Activated naive CD4-positive, alpha-beta T cell treated with anti-CD3 and anti-CD28 coated beads, Interleukin-2, amount 50 U/mL, for 72 hours (primary cell): ENCODE measurements around the gene F10. TPM values are rescaled to one million over a fixed set of nuclear protein-coding genes. Genes with fewer than 3 reads are reported as not detected.

ENCODE experiments used
- ATAC-seq, 2 donors: fragments of 150-1000 bp; cut with Tn5 transposase; 2 replicates each; pipeline ENCODE4 v1.10.0; 2021; ENCODE audit warnings: mild to moderate bottlenecking in 2 of 2, moderate library complexity in 2 of 2
- DNase-seq, 2 donors: peaks; one replicate each; pipeline ENCODE4 v3.0.0; 2021 to 2022; ENCODE audit warnings: low spot score in 2 of 2
- H3K27ac Mint-ChIP-seq, 2 donors: one replicate each; pipeline ENCODE4 v1.8.0; 2022; ENCODE audit warnings: mild to moderate bottlenecking in 2 of 2, mixed read lengths in 2 of 2
- H3K36me3 Mint-ChIP-seq, 2 donors: one replicate each; pipeline ENCODE4 v1.8.0; 2022; ENCODE audit warnings: mixed read lengths in 2 of 2
- H3K9me3 Mint-ChIP-seq, 2 donors: one replicate each; pipeline ENCODE4 v1.8.0; 2022; ENCODE audit warnings: mixed read lengths in 2 of 2
- total RNA-seq, 2 donors: library from RNA; stranded (reverse); gene quantifications; one replicate each; pipeline ENCODE4 v1.2.3, GENCODE V29; 2022

F10 gene
- total RNA-seq, 2 donors from 2014 or later = not detected

DNA sequence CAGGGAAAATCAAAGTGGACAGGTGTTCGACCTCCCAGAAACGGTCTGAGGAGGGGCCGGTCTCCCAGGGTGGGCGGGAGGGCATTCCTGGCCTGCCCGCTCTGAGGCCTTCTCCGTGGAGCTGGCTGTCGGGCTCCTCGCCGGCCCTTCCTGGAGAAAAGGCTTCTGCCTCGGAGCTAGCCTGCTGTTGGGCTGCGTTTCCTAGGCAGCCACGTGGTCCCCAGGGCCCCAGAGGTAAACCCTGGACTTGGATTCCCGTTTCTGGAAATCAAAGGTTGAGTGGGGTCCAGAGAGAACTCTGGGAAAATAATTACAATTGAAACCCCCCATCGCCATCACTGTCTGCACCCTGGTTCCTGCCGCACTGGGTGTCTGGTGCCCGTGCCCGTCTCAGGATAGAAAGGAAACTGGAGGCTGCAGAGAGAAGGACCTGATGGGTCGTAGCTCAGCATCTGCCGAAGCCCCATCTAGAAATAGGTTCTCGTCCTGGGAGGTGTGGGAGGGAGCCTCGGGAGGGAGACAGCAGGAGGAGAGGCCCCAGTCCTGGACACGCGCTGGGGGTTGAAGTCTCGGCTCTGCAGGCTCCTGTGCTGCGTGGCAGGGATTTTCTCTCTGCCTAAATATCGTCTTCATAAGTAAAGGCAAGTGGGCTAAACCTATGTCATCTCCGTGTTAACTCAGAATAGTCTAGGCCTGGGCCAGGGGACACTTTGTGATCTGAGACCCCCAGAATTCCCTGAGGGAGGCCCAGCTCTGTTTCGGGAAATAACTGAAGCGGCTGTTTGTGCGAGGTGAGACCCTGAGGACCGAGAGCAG lies 28.2 kb downstream of the F10 start:
- H3K36me3 Mint-ChIP-seq = peaks cover 12 to 17% of the 10 kb centered on the region in 2 donors
- ATAC-seq (no peak), DNase-seq (no peak)
- no peak overlapping the region for H3K27ac Mint-ChIP-seq
- H3K9me3 Mint-ChIP-seq = peaks cover 5 to 11% of the 10 kb centered on the region in 2 donors

DNA sequence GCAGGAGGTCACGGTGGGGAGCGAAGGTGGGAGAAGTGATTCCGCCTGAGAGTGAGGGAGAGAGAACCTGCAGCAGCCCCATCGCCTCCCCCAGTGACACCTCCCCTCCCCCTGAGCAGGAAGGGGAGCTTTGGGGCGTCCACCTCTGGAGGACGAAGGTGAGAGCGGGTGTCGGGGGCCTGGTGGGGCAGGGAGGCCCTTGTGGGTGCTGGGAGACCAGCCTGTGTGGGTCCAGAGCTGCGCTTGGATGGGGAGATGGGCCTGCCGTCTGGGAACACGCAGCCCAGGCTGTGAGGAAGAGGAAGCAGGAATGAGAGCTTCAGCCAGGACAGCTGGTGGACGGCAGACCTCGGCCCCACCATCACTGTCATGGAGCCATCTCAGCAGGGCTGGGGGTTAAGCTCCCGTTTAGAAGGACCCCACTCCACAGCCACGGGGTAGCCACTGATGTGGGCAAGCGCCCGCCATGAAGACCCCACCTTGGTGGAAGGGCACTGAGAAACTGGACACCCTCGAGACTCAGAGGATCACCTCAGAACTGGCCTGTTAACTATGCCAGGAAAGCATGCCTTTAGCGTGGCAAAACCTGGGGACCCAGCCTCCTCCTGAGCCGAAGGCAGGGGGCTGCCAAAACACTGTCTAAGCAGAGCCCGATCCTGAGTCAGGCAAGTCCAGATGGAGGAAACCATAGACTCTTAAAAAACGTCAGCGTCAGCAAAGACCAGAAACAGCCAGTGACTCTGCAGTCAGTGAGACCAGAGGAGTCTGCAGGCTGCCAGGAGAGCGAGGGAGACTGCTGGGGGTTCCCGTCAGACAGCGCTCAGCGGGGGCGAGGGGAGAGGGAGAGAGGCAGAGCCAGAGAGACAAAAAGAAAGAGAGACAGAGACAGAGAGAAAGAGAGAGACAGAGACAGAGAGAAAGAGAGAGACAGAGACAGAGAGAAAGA lies 29.4 kb downstream of the F10 start:
- DNase-seq (no peak), ATAC-seq (peak; percentile 37 to 49)
- peaks cover 14 to 18% of the 10 kb centered on the region in 2 donors for H3K36me3 Mint-ChIP-seq
- H3K9me3 Mint-ChIP-seq = peaks cover 6 to 13% of the 10 kb centered on the region in 2 donors
- H3K27ac Mint-ChIP-seq = peak overlapping the region; percentile 8 to 86

DNA sequence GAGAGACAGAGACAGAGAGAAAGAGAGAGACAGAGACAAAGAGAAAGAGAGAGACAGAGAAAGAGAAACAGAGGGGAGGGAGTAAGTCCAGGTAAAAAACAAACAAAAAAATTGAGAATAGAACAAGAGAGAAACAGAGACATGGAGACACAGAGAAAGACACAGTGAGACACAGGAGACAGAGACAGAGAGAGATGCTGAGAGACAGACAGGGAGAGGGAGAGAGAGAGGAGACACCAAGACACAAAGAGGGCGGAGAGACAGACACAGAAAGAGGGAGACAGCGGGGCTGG lies 30.0 kb downstream of the F10 start:
- ATAC-seq = no peak
- H3K9me3 Mint-ChIP-seq = peaks cover 6 to 13% of the 10 kb centered on the region in 2 donors
- peak overlapping the region in 1 of 2 donors; percentile 86 for H3K27ac Mint-ChIP-seq

DNA sequence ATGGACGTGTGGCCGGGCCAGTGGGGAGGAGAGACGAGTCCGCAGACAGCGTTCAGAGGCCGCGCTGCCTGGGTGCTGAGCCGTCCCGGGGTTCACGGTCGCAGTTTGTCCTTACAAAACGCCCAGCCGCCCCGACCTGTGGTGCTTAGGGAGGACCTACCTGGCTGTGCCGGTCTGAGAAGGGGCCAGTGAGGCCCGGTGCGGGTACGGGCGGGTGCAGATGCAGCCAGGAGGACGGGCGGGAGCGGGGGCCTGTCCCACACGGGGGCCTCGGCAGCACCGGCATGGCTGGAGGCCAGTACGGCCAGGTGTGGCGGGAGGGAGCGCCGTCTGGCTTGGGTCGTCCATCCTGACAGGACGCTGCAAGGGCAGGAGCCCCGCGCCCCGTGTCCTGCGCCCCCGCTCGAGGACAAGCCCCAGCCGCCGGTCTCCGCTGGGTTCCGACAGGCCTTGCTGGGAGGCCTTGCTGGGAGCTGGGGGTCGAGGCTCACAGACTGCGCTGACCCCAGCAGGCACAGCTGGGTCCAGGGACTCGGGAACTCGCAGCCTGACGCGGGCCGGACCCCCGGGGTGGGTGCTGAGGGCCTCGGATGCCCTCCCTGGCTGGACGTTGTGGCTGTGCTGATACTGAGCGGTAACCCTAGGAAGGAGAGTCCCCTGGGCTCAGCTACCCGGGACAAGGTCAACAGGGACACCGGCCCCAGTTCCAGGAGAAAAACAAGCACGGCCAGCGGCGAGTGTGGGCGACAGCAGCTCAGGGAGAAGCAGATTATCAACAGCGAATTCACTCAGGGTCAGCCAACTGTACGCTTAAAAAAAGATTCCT lies 30.6 kb downstream of the F10 start:
- Mint-ChIP-seq H3K27ac (peak overlapping the region in 1 of 2 donors; percentile 86), H3K36me3 (peaks cover 14 to 18% of the 10 kb centered on the region in 2 donors), H3K9me3 (peaks cover 6 to 13% of the 10 kb centered on the region in 2 donors)
- peak in 1 of 2 donors; percentile 20 for DNase-seq
- ATAC-seq = peak; percentile 42 to 57

More for the DNA sequence above, 30.0 kb downstream of the F10 start:
- peaks cover 14 to 18% of the 10 kb centered on the region in 2 donors for H3K36me3 Mint-ChIP-seq
- no peak for DNase-seq

DNA sequence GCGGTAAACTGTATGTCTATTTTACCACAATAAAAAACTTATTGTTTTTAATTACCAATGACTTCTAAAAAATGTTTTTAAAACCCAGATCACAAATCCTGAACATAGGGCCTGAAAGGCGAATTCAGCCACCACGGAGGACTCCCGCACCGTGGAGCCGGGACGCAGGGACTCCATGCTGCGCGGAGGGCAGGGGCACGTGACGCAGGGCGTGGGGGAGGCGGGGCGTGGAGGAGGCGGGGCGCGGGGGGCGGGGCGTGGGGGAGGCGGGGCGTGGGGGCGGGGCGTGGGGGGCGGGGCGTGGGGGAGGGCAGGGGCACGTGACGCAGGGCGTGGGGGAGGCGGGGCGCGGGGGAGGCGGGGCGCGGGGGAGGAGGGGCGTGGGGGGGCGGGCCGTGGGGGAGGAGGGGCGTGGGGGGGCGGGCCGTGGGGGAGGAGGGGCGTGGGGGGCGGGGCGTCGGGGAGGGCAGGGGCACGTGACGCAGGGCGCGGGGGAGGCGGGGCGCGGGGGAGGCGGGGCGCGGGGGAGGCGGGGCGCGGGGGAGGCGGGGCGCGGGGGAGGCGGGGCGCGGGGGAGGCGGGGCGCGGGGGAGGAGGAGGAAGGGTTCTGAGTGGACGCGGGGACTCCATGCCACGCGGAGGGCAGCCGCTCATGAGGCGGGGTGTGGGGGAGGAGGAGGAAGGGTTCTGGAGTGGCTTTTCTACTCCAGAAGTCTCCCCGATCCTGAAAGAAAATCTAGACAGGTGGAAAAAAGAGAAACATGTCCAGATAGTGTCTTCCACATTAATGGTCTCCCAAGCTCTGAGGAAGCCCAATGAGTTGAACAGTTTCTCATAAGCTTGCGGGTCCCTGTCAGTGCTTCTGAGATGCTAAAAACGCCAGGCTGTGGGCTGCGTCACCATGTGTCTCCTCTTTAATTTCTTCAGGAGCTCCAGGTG lies 31.5 kb downstream of the F10 start:
- Mint-ChIP-seq H3K36me3 (peaks cover 14 to 18% of the 10 kb centered on the region in 2 donors), H3K9me3 (peaks cover 6 to 13% of the 10 kb centered on the region in 2 donors), H3K27ac (peak overlapping the region in 1 of 2 donors; percentile 86)
- ATAC-seq (peak; percentile 69 to 76), DNase-seq (peak in 1 of 2 donors; percentile 51)

DNA sequence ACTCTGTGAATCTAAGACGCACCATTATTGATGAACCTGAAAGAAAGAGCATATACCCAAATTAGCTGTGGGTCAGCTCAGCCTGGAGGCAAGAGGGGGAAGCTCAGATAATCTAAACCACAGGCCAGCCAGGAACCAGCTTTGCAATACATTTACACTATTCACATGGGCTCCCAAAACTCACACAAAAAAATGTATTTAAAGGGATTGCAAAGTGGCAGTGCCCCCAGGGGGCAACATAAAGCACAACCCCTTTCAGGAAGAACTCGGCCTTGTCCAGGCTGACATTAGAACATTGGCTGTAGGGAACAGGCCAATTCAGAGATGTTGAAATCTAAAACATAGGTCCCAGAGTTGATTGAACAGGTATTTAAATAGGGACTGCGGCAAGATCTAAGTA lies 32.6 kb downstream of the F10 start:
- DNase-seq (no peak), ATAC-seq (no peak)
- Mint-ChIP-seq H3K9me3 (peaks cover 6 to 13% of the 10 kb centered on the region in 2 donors), H3K27ac (no peak overlapping the region), H3K36me3 (peaks cover 14 to 18% of the 10 kb centered on the region in 2 donors)

DNA sequence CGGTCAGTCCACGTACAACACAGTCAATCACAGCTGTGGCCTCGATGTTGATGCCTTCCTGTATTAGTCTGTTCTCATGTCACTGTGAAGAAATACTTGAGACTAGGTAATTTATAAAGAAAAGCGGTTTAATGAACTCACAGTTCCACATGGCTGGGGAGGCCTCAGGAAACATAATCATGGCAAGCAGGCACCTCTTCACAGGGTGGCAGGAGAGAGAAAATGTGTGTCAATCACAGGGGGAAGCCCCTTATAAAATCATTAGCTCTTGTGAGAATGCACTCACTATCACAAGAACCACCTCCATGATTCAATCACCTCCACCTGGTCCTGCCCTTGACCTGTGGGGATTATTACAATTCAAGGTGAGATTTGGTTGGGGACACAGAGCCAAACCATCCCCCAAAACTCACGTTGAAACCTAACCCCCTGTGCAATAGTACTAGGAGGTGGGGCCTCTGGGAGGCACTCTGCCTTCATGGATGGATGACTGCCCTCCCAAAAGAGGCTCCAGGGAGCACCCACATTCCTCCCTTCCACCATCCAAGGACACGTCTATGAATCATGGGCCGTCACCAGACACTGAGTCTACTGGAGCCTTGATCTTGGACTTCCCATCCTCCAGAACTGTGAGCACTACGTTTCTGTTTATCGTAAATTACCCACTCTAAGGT lies 33.5 kb downstream of the F10 start:
- ATAC-seq (no peak), DNase-seq (no peak)
- H3K27ac Mint-ChIP-seq = no peak overlapping the region
- H3K36me3 Mint-ChIP-seq = peaks cover 14 to 18% of the 10 kb centered on the region in 2 donors
- H3K9me3 Mint-ChIP-seq = peaks cover 6 to 13% of the 10 kb centered on the region in 2 donors

DNA sequence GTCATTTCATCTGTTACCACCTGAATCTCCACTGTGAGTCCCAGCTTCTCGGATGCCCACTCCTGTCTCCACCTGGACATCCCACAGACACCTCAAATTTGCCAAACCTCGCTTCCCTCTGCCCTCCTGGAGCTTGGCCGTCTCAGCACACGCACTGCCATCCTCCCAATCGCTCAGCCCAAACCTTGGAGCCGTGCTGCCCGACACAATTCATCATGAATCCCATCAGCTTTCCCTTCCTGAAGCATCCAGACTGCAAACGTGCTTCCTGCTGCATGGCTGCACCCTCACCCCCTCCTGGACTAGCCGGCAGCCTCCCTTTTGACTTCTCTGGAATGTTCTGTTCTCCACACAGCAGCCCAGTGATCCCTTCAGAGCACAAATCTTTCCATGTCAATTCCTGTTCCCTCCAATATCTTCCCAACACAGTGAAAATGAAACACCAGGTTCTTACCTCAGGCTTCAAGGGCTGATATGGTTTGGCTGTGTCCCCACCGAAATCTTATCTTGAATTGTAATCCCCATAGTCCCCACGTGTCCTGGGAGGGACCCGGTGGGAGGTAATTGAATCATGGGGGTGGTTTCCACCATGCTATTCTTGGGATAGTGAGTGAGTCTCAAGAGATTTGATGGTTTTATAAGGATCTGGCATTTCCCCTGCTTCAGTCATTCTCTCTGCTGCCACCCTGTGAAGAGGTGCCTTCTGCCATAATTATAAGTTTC lies 34.8 kb downstream of the F10 start:
- Mint-ChIP-seq H3K36me3 (peaks cover 14 to 17% of the 10 kb centered on the region in 2 donors), H3K27ac (no peak overlapping the region), H3K9me3 (peaks cover 6 to 13% of the 10 kb centered on the region in 2 donors)
- ATAC-seq (no peak), DNase-seq (no peak)

DNA sequence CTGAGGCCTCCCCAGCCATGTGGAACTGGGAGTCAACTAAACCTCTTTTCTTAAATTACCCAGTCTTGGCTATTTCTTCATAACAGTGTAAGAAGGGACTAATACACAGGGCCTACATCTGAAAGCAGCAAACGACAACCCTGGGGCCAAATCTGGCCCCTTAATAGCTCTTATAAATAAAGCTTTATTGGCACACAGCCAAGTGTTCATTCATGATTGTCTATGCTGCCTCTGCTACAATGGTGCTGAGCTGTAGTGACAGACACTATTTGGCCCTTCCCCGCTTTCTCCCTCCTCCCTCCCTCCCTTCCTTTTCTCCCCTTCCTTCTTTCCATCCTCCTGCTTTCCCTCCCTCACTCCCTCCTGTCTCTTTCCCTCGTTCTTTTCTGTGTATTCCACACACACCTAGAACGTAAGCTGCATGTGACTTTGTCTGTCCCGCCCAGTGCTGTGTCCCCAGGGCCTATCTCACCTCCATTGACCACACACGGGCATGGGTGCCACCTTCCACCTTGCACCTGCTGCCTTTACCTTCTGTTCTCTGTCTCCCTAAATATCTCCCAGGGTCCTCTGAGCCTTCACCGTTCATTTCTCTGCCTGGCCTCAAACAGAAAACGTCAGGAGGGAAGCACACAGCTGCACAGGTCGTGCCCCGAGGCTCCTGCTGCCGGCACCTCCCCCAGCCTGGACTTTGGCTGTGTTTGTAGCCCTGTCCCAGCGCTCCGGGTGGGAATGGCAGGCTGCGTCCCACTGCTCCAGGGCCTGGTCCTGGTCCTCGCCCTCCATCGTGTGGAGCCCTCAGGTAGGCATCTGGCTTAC lies 35.5 kb downstream of the F10 start, which contains the start of gene PROZ:
Gene PROZ, plus strand, starts transcription at position 720 of the 819 bp plus-strand sequence. Its CDS starts 13 bp downstream, at position 733.
- Mint-ChIP-seq H3K9me3 (peaks cover 6 to 13% of the 10 kb centered on the region in 2 donors), H3K27ac (no peak within 1 kb of the TSS), H3K36me3 (peaks cover 11 to 14% of the 10 kb centered on the region in 2 donors)
- ATAC-seq (no peak), DNase-seq (no peak)

DNA sequence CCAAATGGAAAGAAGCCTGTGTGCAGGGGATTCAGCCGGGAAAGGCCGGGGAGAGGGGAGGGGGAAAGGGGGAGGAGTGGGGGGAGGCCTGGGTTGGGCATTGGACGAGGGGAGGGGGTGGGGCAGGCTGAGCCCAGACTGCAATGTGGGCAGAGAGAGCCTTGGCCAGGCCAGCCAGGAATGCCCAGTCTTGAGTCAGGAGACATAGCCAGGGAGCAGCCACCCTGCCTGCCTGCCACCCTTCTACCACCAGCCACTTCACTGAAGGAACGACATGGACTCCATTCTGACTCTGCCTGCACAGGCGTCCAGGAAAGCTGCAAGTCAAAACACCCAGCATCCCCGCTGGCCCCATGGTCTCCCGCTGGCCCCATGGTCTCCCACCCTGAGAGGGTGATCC lies 36.3 kb downstream of the F10 start:
- no peak overlapping the region for H3K27ac Mint-ChIP-seq
- no peak for ATAC-seq
- peaks cover 6 to 13% of the 10 kb centered on the region in 2 donors for H3K9me3 Mint-ChIP-seq
- no peak for DNase-seq
- peaks cover 11 to 14% of the 10 kb centered on the region in 2 donors for H3K36me3 Mint-ChIP-seq

DNA sequence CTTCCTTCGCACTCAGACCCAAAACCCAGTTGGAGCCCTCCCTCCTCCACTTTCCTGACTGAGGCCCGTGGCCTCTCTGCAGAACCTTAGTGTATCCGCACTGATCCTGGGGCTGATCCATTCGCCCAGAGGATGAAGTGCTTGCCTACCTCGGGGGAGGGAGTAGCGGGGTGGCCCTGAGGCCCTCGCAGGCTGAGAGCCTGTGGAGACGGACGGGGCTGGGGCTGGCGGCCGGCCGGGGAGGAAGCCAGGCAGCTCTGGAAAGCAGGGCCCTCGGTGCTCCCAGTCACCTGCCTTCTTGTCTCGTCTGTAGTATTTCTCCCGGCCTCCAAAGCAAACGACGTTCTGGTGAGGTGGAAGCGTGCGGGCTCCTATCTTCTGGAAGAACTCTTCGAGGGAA lies 37.1 kb downstream of the F10 start:
- Mint-ChIP-seq H3K36me3 (peaks cover 11 to 13% of the 10 kb centered on the region in 2 donors), H3K27ac (no peak overlapping the region), H3K9me3 (peaks cover 6 to 13% of the 10 kb centered on the region in 2 donors)
- DNase-seq = no peak
- no peak for ATAC-seq

DNA sequence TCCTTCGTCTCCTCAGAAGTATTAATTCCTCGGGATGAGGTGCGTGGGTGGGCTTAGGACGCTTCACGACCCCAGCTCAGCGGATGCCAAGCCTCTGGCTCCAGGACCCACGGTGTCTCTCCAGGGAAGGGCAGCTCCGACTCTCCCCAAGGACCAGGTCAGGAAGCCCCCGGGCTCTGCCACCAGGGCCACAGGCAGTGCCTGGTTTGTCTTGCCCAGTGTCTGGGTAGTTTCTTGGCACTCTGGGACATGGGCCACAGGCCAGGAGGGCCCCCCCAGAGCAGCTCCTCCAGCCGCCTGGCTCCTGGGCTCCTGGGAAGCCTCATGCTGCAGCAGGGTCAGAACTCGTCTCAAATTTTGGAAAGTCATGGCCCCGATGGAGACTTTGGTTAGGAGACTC lies 38.4 kb downstream of the F10 start:
- ATAC-seq (peak in 1 of 2 donors; percentile 20), DNase-seq (no peak)
- peaks cover 0 to under 1% of the 10 kb centered on the region in 2 donors for H3K9me3 Mint-ChIP-seq
- no peaks in the 10 kb centered on the region for H3K36me3 Mint-ChIP-seq
- no peak overlapping the region for H3K27ac Mint-ChIP-seq

DNA sequence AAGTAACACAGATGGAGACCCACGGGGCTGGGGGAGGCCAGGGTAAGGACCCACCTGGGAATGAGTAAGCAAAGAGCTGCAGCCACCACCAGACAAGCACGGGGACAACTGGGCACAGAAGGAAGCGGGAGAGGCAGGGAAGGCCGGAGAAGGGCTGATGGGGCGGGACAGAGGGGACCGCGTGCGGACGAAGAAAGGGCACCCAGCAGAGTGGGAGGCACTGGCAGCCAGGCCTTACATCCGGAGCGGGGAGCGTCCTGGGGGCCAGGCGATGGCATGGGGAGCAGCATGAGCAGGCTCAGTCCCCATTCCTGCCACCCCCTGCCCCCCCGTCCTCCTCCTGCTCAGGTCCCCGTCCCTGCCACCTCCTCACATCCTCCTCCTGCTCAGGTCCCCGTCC lies 38.8 kb downstream of the F10 start:
- H3K36me3 Mint-ChIP-seq = no peaks in the 10 kb centered on the region
- peak; percentile 23 to 47 for ATAC-seq
- H3K27ac Mint-ChIP-seq = no peak overlapping the region
- DNase-seq = no peak
- H3K9me3 Mint-ChIP-seq = no peaks in the 10 kb centered on the region
